ENCODE results near the gene KRIT1.
"Not testable (repeated sequence)": the region's sequence is repeated elsewhere in the genome, so short reads cannot be mapped to it uniquely, and the experiment has no call there.

Gene KRIT1

DNA sequence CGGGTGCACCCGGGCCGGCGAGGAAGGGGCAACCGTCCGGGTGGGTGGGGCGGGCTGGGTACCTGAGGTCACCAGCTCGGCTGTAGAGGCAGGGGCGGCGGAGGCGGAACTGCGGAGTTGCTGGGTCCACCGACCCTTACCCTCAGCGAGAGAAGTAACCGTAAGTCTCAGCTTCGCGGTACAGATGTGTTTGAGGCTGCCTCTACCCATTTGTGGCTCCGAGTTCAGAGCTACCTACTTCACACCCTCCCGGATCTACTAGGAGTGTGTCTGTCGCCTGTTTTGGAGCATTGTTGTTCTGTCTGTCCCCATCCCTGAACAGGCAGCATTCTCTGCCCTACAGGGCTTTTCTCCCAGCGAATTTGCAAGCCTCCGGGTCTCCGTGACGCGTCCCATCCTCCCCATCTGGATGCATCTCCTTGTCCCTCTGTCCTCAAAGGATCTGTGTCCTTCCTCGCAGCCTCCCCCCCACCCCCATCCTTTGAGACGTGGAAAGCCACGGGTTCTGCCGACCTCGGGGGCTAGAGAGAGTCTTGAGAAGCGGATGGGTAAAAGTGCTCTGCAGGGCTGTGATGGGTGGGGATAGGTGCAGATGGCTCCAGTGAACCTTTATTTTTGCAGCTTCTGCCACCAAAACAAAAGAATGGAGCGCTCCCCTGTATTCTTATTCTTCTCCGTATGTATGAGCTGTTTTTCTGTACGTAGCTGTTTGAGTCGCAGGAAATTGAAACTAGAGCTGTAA, 817 bp upstream of the KRIT1 start:
- peak; percentile 30 for DNase-seq (ENCODE audit: low read depth)

DNA sequence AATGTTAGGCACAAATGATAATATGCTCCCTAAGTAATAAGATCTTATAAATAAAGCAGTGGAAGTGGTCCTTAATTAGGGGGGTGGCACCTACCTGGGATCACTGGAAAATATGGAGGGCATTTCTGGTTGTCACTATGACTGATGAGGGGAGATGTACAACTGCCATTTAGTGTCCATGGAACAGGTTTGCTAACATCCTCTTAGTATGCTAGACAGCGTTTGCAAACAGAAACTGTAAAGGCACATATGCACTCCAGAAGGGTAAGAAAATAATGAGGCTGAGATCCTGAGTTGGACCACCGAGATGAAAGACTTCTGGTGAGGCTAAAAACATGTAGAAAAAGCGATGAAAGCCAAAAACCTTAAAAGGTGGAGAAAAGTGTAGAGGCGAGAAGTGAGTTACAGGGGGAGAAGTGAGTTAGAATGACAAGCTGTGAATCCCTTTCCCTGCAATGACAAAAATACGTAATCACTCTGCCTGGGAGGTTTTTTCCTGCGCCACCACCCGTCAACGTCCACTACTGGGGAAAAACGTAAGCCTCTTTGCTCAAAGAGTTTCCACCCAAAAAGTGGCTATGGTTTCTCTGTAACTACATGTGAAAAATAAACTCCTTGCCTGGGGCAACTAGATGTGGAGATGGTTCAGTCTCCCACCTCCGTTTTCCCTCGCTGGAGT, 767 bp downstream of the KRIT1 start:
- DNase-seq (ENCODE audit: low read depth) = no peak

DNA sequence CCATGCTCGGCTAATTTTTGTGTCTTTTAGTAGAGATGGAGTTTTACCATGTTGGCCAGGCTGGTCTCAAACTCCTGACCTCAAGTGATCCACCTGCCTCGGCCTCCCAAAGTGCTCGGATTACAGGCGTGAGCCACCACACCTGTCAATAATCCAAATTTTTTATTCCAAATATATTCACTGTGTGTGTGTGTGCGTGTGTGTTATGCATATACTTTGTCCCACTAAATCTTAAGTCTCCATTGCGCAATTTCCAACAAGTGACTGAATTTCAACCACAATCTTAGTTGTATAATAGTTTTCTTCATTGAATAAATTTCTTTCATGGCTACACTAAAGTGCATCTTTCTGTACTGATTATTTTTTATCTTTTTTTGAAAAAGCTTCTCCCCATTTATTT, 2.7 kb downstream of the KRIT1 start:
- no peak for DNase-seq (ENCODE audit: low read depth)

DNA sequence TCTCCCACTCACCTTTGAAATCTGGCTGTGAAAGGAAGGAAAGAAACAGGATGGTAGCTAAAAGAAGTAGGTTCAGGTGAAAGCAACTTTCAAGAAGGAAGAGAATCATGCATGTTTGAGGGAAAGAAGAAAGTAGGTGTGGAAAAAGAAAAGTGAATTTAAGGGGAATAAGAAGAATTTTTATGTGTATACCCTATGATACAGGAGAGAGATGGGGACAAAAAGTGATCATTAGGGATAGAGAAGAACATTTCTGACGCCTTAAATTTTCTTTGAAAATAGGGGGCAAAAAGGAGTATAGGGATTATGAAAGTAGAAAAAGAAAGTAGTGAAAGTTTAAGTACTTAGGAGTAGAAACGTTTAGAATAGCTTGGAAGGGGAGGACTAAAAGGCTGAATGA, 15.2 kb downstream of the KRIT1 start:
- DNase-seq (ENCODE audit: low read depth) = no peak

DNA sequence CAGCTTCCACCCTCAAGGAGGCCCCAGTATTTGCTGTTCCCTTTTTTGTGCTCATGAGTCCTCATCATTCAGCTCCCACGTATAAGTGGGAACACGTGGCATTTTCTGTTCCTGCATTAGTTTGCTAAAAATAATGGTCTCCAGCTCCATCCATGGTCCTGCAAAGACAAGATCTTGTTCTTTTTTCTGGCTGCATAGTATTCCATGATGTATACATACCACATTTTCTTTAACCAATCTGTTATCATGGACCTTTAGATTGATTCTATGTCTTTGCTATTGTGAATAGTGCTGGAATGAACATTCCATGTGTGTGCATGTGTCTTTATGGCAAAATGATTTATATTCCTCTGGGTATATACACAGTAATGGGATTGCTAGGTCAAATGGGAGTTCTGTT, 17.0 kb downstream of the KRIT1 start:
- DNase-seq (ENCODE audit: low read depth) = no peak

DNA sequence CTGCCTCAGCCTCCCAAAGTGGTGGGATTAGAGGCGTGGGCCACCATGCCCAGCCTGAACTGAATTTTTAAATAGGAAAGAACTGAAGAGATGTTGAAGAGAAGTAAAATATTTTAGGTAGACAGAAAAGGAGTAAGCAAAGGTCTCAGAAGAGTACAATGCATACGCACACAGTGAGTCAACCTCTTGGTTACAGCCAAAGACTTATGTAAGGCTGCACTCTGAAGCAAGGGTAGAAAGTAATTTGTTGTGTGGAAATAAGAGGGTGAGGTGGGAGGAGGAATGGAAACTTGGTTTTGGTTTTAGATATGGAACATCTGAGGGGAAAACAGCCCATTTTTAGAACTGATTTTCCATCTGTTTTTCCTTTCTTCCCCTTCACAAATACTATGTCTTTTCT, 17.6 kb downstream of the KRIT1 start:
- DNase-seq (ENCODE audit: low read depth) = peak; percentile 44

DNA sequence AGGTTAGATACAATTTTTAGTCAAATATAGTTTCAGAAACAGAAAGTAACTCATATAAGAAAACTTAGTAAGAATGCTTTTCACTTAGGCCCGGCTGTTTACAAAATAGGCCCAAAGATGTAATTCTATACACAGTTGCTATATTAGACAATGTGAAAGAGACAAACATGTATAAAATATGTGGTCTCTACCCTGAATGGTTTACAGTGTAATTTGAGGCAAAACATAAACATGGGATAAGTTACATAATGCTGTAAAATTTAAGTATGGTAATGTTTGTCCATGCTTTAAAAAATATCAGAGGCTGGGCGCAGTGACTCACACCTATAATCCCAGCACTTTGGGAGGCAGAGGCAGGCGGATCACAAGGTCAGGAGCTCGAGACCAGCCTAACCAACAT, 18.7 kb downstream of the KRIT1 start:
- DNase-seq (ENCODE audit: low read depth) = peak; percentile 54

DNA sequence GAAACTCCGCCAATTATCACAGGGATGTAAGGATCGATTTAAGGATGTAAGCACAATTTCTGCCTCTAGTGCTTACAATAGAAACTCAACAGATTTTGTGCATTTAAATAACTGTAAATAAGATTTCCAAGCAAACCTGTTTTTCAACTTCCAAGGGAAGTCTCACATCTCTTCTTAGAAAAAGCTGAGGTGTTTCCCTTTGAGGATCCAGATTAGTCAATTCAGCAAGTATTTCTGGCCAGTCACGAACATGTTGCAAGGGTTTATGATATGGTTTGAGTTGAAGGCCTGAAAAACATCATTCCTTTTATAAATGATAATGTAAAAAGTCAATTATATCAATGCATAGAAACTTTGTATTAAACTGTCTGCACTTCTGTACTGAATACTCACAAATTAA, 23.9 kb downstream of the KRIT1 start:
- no peak for DNase-seq (ENCODE audit: low read depth)

DNA sequence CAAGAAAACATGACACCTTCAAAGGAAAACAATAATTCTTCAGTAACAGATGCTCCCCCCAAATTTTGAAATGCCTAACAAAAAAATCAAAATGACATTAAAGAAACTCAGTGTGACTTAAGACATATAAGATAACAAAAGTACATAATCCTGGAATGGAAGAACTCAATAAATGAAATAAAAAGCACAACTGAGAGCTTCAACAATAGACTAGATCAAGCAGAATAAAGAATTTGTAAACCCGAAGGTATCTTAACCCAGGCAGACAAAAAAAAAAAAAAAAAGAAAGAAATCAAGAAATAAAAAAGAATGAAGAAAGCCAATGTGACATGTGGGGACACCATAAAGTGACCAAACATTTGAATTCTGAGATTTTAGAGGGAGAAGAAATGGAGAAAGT, 39.0 kb downstream of the KRIT1 start:
- no peak for DNase-seq (ENCODE audit: low read depth)

DNA sequence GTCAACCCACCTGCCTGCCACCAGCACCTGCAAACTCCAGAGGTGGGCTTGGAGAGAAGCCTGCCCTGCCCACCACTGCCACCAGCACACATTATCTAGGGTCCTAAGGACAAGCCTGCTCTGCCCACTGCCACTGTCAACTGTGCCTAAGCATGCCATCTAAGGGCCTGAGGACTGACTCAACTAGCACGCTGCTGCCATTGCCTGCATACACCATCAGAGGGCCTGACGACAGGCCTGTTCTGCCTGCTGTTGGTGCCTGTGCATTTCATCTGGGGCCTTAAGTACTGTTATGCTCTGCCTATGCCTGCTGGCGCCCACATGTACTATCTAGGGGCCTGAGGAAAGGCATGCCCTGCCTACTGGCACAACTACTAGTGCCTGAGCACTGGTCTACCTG, 39.7 kb downstream of the KRIT1 start:
- DNase-seq (ENCODE audit: low read depth) = no peak

DNA sequence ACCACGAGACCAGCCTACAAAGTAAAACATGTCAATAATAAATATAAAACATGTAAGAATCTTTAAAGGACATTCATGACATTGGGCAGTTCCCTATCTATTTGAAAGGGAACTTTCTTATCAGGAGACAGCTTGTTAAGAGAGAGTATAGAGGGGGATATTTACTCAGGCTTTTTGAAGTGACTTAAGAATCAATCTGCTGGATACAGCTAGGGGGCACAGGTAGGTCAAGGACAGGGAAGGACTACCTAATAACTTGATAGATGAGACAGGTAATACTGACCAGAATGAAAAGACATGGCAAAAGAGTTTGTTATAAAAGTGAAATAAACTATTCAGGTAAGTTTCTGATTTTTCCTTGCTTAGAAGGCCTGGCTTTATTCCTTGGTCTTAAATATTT, 44.9 kb downstream of the KRIT1 start:
- DNase-seq (ENCODE audit: low read depth) = no peak

DNA sequence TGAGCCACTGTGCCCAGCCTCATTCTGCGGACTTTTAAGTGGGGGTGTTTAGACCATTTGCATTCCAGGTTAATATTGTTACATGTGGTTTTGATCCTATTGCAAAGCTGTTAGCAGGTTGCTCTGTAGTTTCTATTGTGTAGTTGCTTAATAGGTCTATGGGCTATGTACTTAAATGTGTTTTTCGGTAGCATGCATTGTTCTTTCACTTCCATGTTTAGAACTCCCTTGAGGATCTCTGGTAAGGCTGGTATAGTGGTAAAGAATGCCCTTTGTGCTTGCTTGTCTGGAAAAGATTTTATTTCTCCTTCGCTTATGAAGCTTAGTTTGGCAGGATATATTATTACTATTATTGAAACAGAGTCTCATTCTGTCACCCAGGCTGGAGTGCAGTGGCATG, 53.4 kb downstream of the KRIT1 start:
- no peak for DNase-seq (ENCODE audit: low read depth)

DNA sequence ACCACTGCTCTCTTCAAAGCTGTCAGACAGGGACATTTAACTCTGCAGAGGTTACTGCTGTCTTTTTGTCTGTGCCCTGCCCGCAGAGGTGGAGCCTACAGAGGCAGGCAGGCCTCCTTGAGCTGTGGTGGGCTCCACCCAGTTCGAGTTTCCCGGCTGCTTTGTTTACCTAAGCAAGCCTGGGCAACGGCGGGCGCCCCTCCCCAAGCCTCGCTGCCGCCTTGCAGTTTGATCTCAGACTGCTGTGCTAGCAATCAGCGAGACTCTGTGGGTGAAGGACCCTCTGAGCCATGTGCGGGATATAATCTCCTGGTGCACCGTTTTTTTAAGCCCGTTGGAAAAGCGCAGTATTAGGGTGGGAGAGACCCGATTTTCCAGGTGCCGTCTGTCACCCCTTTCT, 56.5 kb downstream of the KRIT1 start:
- not testable (repeated sequence) for DNase-seq (ENCODE audit: low read depth)

DNA sequence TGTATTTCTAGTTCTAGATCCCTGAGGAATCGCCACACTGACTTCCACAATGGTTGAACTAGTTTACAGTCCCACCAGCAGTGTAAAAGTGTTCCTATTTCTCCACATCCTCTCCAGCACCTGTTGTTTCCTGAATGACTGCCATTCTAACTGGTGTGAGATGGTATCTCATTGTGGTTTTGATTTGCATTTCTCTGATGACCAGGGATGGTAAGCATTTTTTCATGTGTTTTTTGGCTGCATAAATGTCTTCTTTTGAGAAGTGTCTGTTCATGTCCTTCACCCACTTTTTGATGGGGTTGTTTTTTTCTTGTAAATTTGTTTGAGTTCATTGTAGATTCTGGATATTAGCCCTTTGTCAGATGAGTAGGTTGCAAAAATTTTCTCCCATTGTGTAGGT, 61.4 kb downstream of the KRIT1 start:
- not testable (repeated sequence) for DNase-seq (ENCODE audit: low read depth)

DNA sequence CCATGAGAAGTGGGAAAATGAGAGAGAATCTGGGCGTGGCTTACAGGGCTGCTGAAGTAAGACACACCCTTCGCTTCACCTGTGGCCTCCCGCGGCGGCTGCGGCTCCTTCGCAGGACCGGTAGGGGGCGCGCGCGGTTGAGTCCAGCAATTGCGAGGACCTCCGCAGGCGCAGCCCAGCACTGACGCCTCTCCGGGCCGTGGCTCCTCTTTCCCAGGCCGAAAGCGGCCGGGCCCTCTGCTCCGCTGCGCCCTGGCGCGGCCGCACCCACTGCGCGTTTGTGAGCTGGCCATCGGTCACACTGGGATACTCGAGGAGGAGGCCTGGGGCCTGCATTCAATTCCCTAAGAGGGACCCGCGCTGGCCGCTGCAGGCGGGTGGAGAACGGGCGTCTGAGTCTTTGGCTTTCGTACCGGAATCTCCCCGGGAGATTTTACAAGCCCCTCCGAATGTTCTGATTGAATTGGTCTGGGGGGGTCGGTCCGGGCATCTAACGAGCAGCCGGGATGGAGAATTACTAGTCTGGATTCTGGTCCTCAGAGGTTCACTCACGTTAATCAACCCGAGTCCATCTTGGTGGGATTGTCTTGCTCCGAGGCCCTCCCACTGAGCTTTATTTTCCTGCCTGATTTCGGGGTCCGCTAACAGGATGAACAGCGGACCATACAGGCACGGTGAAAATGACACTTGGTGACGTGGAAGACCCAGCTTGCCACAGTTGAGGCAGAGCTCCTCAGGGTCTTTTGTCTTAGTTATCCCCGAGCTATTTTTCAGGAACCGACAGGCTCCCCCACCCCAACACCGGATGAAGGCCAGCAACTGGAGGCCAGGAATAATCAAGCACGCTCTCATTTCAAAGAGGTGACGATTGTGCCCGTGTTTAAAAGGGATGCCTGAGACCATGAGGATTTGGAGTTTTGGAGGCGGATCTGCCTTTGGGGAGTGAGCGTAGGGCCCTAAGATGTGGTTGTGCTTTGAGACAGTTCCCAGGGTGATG, 66.5 kb downstream of the KRIT1 start, which contains the start of gene LRRD1:
Gene LRRD1, minus strand, starts transcription at position 215 of the 997 bp plus-strand sequence. CDS start 13,940 bp downstream, outside the sequence.
- DNase-seq (ENCODE audit: low read depth) = peak; percentile 84

DNA sequence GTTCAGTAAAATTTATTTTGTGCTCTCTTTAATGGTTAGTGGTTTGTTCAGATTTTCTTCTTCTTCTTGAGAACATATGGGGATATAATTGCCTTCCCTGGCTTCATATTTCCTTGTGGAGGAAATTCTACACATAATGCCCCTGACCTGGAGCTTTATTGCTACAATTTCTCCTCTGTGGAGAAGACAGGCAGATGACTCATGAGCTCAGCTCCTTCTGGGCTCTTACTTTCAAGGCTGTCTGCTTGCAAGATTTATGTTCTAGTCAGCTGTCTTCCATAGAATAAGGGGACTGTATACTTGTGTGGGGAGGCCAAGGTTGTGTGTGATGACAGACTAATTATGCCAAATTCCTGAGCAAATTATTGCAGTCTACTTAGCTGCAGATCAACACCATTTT, 68.4 kb downstream of the KRIT1 start:
- DNase-seq (ENCODE audit: low read depth) = peak; percentile 83

DNA sequence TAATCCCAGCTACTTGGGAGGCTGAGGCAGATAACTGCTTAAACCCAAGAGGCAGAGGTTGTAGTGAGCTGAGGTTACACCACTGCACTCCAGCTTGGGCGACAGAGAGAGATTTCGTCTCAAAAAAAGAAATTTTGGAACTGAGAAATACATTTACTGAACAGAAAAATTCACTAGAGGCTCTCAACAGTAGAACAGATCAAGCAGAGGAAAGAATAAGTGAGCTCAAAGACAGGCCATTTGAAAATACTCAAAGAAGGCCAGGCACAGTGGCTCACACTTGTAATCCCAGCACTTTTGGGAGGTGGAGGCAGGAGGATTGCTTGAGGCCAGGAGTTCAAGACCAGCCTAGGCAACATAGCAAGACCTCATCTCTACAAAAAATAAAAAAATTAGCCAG, 76.2 kb downstream of the KRIT1 start:
- not testable (repeated sequence) for DNase-seq (ENCODE audit: low read depth)

DNA sequence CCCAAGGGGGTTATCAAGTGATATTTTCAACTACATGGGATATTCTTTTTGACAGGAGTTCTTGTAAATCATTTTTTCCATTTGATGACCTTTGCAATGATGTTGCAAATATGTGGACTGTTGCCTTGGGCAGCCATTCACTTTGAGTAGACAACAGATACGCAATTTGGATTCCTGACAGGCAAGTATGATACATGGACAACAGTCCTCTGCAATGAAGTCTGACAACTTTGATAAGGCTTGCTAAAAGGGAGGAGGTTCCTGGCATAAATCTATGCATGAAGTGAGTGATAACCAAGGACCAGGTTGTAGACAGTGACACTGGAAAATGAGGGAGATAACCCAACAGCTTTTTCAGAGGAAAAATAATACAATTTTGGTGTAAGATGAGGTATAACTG, 84.4 kb downstream of the KRIT1 start:
- no peak for DNase-seq (ENCODE audit: low read depth)

DNA sequence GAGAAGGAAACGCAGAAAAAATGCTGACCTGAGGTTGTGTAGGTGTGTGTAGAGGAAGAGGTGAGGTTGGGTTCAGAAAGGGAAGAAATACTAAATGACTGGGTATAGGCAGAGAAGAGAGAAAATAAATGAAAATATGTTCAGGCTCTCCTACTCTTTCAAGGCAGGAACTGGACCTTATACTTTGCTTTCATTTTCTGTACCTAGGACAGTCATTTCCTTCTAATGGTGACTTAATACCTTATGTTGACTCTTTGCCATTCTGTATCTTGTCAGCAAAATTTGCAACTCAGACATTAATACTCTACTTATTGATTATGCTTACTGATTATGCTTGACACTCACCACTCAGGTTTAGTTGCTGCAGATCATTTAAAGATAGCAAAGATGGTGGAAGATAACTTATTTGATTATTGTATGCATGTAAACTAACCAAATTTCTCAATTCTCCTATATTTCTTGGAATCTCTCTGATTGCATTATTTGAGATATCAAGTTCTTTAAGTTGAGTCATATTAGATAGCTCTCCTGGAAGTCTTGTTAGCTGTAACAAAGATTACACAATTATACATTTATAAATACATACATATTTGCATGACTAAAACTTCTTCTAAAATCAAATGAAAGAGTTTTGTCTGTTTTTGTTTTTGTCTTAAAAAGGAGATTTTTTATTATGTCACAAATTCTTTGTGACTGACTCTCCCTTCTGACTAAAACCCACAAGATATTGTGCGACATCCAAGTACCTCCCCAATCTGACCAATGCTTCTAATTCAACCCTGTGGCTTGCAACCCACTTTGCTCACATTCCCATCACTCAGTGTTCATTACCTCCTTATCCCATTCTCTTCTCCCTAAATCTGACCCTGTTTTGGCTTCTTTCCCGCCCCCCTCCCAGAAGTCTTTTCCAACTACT, 86.8 kb downstream of the KRIT1 start:
- peak; percentile 88 for DNase-seq (ENCODE audit: low read depth)

DNA sequence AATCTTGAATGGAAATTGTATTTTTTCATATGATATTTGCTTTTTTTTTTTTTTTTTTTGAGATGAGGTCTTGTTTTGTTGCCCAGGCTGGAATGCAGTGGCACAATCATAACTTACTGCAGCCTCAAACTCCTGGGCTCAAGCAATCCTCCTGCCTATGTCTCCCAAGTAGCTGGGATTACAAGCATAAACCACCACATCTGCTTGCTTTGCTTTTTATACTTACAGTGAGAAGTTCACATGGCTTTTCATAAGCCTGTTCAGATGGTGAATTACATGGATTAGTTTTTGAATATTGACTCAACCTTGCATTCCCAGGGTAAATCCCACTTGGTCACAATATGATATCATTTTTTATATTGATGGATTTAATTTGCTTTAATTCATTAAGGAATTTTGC, 88.7 kb downstream of the KRIT1 start:
- peak; percentile 40 for DNase-seq (ENCODE audit: low read depth)

DNA sequence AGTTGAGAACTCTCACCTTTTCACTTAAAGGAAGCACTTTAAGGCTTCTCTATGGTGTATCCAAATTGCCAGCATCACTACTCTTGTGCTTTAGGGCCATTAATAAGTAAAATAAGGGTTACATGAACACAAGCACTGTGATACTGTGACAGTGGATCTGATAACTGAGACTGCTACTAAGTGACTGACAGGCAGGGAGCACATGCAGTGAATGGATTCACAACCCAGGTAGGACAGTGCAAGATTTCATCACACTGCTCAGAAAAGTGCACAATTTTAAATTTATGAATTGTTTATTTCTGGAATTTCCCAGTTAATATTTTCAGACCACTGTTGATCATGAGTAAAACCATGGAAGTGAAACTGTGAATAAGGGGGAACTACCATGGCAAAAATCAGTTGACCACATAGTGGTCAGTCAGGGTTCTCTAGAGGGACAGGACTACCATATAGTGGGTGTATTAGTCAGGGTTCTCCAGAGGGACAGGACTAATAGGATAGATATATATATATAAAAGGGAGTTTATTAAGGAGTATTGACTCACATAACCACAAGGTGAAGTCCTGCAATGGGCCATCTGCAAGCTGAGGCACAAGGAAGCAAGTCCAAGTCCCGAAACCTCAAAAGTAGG, 90.5 kb downstream of the KRIT1 start:
- no peak for DNase-seq (ENCODE audit: low read depth)

Measured in iris pigment epithelial cell (primary cell).